HG03045 (cell line): ENCODE results near the gene RGS10.

ENCODE experiments used
- ATAC-seq: cut with Tn5 transposase; IDR thresholded peaks from one replicate; pipeline ENCODE4 v1.9.1; 2021; ENCODE audit warnings: mild to moderate bottlenecking, moderate library complexity; ENCODE audit not compliant: unreplicated experiment

Gene RGS10

DNA sequence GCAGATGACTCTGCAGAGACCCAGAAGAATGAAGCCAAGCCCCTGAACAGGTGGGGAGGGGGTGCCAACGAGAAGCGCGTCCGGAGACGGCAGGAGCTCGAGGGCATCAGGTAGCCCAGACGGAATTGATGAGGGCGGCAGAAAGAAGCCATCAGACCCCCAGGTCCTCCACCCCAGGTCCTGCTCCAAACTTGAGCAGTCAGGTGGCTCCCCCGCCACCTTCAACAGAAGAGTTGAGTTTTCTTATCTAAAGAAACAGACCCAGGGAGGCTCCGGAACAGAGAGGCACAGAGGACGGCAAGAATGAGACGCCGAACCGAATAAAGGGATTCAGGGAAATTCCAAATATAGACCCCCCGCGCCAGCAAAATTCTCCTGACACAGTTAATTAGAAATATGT is 22.2 kb downstream of the RGS10 start:
- ATAC-seq, result no peak

- ATAC-seq, result no peak
Observed at GRCh38 chr10:119518936-119519335, 23.6 kb downstream of the RGS10 start.

GRCh38 chr10:119518176-119518575 is 24.3 kb downstream of the RGS10 start:
- ATAC-seq, result peak; percentile 23

DNA sequence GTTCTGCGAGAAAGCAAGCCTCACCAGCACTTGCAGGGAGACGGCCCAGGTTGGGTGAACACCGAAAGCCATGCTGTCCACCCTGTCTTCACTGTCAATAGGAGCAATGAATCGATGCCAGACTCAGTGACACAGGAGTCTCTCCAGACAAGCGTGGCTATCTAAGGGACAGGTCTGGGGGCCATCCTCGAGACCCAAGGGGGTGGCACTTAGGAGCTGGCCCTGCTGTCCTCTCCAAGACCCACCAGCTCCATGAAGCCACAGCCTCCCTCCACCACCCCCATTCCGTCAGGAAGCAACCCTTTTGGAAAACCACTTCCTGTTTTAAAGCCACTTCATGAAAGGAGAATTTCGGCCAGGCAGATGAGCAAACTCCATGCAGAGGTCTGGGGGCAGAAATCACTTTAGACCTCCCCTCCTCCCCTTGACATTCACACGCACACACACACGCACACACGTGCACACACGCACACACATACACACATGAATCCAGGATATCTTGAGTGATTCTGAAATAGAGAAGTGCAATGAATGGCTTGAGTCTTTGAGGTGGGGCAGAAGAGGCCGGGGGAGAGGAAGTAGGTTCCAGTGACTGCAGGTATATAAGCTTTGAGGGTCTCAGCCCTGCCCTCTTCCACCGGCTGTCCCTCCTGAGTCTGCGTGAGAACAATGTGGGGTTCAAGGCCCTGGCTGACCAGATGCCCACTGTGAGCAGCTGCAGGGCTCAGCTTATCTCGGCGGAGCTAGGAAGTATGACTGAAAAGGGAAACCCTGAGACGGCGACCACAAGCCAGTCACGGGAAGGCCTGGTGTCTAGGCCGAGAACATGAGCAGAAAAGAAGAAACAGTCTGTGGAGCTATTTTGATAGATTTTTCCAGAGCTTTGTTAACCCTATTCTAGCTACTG is 25.0 kb downstream of the RGS10 start:
- peak; percentile 56 for ATAC-seq

GRCh38 chr10:119516381-119517234 is 25.9 kb downstream of the RGS10 start:
- ATAC-seq, result peak; percentile 77

DNA sequence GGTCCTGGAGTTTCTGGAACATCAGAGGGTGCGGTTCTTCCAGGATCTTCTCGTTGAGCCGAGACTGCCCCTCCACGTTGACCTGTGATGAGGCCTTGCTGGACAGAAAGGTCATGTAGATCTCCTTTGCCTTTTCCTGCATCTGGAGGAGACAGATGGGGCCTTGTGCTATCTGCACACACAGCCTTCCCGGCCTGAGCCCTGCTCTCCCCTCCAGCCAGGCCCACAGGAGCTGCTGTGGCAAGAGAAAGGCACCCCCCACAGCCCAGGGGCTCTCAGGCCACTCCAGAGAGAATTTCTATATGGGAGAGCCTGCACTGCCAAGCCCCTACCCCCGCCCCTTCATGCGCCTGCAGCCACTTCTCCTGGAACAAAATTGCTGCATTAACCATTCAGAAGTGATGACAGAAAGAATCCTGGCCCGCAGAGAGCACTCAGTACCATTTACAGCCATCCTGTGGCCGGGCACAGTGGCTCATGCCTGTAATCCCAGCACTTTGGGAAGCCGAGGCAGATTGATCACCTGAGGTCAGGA is 26.9 kb downstream of the RGS10 start:
- ATAC-seq, result no peak

DNA sequence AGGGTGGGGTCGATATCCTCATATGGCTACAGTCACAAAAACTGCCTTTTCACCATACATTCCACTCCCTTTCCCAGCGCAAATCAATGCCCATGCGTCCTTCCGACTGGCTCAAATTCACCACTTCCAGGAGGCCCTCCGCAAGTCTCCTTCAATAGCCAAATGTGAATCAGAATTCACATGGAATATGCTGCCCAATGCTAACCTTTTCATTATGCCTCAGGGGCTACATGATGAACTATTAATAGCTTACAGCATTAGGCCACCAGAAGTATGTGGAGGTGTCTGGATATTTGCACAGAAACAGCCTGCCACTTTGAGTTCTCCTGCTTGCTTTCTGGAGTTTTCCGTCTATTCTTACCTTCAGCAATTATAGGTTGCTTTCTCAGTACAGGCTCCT is 27.7 kb downstream of the RGS10 start:
- no peak for ATAC-seq

DNA sequence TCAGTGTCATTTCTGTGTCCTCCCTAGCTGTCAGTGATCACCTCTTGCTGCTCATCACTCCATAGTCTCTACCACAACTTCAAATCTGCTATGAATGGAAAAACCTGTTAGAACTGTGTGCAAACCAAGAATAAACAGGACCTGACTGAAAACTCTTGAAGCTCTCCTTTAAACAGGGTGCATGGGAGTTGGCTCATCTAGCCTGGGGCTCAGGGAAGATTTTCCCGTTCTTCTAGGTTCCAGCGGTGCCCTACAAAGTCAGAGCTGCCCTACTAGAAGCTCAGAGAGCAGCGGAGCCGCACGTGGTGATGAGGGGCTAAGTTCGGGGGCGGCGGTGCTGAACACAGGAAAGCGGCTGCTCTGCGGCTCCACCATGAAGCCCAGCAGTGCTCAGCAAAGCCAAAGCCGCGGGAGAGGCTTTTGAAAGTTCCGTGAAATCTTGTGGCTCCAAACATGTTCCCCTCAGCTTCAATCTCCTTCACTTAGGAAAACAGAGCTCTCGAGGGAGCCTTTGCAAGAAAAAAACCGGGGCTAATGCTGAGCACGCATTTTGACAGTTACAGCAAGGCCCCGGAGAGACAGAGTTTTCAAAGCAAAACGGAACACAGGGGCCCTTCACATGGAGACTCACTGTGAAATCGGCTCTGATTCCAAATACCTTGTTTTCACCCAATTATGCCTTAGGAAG is 30.5 kb downstream of the RGS10 start:
- ATAC-seq, result no peak

GRCh38 chr10:119509909-119510451 is 32.5 kb downstream of the RGS10 start:
- ATAC-seq, result no peak

DNA sequence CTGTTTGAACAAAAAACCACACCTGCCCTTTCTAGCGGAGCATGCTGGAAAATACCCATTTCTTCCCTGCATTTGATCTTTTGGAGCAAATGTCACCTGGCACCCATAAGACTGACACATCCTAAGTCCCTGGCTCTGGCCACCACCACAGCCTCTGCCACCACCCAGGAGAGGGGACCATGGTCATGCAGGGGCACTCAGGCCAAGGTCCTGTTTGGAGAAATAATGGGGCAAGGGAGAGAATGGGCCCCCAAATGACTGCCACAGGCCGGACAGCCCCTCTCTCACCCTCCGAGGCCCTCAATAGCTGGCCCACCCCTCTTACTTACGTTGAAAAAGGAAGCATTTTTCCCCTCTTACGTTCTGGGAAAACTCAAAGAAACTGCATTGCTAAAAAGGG is 35.4 kb downstream of the RGS10 start:
- no peak for ATAC-seq

GRCh38 chr10:119505588-119506315 is 36.8 kb downstream of the RGS10 start:
- ATAC-seq, result no peak

DNA sequence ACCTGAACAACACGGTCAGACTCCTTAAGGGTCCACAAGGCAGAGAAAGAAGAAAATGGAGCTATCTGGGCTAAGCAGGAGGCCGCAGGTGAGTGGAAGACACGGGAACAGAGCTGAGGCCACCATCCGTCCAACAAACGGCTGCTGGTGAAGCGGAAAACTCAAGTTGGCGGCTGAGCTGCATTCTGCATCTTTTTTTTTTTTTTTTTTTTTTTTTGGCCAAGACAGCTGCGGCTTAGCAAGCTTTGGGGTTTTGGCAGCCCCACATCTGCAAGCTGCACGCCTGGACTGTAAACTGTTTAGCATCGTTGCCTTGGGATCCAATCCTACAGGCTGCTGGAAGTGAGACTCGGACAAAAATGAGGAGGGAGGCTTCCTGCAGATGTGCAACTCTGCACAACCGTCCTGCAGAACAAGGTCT is 37.4 kb downstream of the RGS10 start:
- no peak for ATAC-seq

DNA sequence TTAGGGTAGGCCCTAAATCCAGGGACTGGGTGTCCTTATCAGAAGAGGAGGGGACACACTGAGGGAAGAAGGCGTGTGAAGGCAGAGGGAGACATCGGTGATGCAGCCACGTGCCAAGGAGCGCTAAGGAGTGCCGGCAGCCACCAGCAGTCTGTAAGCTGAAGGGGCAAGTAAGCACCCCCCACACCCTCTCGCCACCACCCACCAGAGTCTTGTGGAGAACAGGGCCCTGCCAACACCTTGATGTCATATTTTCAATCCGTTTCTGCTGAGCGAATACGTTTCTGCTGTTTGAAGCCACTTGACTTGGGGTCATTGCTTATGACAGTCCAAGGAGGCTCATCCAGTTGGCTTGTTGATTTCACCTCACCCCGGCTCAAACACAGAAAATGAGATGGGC is 37.9 kb downstream of the RGS10 start:
- ATAC-seq, result no peak

- ATAC-seq, result no peak
Observed at GRCh38 chr10:119503821-119504220, 38.7 kb downstream of the RGS10 start.

GRCh38 chr10:119502618-119503155 is 39.8 kb downstream of the RGS10 start:
- ATAC-seq, result no peak

DNA sequence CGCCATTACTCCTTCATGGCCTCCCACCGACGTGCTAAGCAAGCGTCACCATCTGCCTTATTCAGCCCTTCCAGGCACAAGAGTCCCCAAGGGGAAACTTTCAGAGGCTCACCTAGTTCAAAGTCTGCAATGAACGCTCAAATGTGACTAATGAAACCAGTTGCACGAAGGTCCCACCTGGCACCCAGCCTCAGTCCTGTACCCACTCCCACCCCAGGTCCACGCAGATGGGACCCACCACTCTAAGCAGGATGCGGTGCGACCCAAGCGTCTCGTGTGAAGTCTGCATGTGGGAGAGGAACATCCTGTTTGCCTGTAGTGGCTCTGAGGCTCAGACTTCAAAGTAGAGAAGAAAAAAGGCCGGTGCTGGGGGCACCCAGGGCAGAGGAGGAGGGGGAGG is 40.3 kb downstream of the RGS10 start:
- ATAC-seq, result peak; percentile 44

DNA sequence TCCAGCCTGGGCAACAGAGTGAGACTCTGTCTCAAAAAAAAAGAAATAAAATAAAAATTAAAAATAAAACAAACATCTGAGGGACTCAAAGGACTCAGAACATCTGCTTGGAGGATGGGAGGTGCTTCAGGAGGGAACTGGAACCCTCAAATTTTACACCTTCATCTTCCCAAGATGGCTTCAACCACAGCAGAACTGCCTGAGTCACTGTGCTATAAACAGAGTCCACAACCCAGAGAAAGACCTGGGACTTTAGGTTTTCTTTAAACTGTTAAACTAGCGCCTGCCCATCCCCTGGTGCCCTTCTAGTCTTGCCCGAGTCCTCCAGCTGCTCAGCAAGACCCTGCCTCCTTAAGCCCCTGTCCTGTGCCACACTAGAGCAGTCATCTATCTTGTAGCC is 40.8 kb downstream of the RGS10 start:
- ATAC-seq, result no peak

GRCh38 chr10:119500821-119501220 is 41.7 kb downstream of the RGS10 start:
- ATAC-seq, result no peak

- no peak for ATAC-seq
Observed at GRCh38 chr10:119500123-119500795, 42.3 kb downstream of the RGS10 start.
